HG02943 (cell line): ENCODE results near the gene URI1.

Experiments used
- ATAC-seq: cut with Tn5 transposase; IDR thresholded peaks from one replicate; pipeline ENCODE4 v1.9.1; 2021; ENCODE audit warnings: mild to moderate bottlenecking, low read depth, moderate library complexity; ENCODE audit not compliant: unreplicated experiment

URI1 gene

DNA sequence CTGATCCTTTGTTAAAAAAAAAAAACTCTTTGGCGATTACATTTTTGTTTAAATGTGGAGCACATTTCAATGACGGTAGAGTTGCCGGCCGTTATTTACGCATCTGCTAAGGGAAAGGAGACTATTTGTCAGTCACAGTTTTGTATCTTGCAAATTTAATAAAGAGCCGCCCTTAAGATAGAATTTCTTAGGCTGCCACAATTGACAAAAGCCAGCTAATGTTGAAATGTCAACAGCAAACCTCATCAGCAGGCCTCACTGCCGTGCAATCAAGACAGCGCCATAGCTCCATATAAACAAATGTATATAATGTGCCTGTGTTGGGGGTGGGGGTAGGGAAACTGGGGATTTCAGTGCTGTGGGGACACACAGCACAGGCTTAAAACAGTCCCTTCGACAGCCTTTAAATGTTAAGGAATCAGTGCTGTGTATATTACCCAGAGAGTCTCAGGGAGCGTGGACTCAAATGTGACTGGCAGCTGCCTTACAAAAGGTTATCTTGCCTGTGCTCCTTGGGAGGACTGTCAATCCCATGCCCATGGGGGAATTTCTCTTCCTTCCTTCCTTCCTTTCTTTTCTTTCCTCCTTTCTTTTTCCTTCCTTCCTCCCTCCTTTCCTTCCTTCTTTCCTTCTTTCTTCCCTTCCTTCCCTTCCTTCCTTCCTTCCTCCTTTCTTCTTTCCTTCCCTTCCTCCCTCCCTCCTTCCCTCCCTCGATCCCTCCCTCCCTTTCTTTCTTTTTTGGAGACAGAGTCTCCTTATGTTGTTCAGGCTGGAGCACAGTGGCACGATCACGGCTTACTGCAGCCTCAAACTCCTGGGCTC is 108.0 kb downstream of the URI1 start:
- ATAC-seq, result no peak

DNA sequence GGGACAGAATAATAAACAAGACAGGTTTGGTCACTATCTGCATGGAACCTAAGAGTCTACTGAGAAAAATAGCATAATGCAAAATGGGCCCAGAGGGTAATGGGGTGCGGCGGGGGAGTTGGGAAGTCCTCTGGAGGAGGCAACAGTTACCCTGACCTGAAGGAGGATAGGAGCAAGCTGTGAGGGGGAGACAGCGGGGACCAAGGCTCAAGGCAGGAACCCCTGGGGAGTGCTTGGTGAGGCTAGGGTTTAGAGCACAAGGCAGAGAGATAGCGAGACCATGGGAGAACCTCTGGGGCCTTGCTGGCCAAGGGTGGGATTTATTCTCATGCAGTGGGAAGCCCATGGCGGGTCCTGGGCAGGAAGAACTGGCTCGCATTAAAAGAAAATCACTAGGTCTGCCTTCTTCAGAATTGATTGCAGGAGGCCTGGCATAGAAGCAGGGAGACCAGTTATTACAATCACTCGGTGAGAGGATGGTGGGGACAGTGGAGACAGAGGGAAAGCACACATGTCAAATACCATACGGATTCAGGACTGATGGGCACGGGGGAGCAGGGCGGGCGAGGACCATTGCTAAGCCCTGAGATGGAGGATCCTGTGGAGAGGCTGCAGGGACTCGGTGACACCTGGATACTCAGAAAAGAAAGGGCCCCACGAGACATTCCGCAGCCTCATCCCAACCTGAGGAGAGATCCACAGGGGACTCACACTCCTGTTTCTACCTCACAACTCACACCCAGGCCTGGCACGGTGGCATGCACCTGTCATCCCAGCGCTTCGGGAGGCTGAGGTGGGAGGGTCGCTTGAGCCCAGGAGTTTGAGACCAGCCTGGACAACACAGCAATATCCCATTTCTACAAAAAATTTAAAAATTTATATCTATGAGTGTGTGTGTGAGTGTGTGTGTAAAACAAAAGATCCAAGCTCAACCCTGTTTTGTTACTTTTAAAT is 110.4 kb downstream of the URI1 start:
- ATAC-seq, result no peak

DNA sequence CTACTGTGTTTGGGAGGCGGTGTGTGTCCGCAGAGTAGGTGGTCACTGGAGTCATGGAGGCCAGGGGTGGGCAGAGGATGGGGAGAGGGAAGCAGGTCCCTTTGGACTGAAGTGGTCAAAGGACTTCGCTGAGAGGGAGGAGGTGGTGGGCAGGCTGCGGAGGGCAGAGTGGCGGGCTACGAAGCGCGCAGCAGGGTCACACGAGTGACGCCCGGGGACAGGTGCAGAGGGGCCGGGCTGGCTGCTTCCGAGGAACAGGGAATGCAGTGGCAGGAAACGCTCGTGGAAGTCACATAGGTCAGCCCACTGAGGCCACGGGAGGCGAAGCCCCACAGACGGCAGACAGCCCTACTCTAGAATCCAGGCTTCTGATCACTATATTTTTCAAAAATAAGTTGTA is 111.5 kb downstream of the URI1 start:
- ATAC-seq, result no peak

- ATAC-seq, result no peak
These were observed 112.2 kb downstream of the URI1 start for GRCh38 chr19:30054210-30054609.

DNA sequence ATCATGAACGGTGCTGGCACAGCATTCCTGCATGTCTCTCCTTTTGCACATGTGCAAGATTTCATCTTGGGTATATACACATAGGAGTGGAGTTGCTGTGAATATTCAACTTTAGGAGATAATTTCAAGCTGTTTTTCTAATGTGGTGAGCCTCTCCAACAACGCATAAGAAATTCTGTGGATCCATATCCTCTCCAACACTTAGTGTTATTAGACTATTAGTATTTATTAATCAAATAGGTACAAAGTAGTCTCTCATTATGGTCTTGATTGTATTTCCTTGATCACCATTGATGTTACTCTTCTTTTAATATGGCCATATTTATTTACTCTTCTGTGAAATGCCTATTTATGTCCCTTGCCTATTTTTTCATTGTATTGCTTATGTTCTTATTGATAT is 114.5 kb downstream of the URI1 start:
- no peak for ATAC-seq

DNA sequence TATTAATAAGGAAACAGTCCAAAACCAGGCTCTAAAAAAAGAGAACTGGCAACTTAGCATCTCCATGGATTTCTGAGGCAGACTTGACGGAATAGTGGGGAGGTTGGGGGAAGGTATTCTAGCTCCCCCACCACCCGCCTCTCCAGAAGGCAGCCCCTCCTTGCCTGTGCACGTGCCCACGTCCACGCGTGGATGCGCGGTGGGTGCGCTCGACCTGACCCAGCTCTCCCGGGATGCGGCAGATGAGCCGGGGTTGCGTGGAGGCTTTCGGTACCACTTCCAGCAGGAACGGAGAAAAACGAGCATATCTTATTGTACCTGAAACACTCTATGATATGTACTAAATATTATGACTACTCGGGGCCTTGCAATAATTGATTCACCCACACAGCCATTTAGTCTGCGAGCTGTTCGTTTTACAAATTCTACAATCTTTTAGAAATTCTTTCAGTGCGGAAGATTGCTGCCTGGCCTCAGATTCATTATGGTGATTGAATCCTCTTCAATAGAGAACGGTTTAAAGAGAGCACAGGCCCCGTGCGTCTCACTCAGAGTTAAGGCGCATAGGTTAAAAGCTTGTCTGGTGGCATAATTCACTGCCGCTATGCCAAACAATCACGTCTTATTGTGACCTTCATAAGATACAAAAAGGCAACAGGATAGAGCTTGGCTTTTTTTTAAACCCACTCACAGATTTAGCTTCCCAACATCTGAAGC is 117.9 kb downstream of the URI1 start:
- no peak for ATAC-seq

GRCh38 chr19:30060531-30061222 is 118.6 kb downstream of the URI1 start:
- ATAC-seq, result no peak

GRCh38 chr19:30061223-30062064 is 119.4 kb downstream of the URI1 start:
- no peak for ATAC-seq

DNA sequence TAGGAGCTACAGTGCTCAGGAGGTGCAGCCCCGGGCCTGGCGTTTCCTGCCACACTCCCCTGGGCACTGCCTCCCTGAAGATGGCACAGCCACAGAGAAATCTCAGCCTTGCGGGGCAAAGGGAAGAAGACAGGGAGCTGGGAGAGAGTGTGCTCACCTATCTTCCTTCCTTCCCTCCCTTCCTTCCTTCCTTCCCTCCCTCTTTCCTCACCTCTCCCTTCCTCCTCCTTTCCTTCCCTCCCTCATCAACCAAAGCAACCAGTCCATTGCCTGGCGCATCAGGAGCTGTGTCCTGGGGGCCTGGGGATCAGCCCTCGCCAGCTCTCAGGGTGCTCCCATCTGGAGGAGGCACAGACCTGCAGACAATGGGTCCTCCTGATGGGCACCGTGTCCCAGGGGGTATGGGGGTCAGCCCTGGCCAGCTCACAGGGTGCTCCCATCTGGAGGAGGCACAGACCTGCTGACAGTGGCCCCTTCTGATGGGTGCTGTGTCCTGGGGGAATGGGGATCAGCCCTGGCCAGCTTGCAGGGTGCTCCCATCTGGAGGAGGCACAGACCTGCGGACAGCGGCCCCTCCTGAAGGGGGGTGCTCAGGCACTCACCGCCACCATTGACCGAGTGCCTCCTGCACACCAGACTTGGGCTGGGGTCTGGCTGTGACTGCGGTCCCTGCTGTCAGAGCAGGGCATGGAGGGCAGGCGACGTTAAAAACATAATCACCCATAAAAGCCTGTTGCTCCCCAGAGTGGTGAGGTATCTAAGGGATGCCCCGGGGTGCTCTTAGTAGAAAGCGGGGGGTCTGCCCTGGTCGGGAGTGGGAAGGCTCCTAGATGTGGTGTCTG is 120.2 kb downstream of the URI1 start:
- ATAC-seq, result no peak

DNA sequence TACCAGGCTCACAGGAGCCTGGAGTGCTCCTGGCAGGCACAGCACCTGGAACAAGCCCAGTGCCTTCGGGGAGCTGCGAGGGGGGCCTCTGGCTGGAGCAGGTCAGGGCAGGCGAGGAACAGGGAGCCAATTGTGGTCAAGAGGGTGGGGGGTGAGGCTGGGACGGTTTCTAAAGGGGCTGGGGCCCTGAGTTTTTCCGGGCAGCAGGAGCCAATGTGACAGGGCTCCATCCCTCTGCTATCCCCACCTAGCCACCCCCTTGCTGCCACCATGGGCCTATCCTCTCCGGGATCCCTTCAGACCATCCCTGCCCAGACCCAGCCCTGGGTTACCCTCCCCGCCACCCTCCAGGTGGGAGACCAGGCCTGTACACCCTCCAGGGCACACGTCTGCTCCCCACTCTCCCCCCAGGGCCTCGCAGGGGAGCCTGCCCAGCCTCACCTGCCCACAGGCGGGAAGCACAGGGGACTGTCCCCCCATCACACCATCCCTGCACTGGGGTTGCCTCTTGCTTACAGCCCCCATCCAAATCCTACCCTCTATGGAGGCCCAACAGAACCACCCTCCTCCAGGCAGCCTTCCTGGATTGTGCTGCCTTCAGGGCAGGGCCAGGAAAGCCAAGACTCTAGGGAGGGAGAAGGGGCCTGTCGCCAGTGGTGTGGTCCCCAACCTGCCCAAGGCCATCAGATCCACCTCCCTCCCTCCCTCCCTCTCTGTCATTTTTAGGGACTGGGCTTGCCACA is 121.0 kb downstream of the URI1 start:
- ATAC-seq, result no peak

GRCh38 chr19:30063650-30064347 is 121.8 kb downstream of the URI1 start:
- ATAC-seq, result no peak

DNA sequence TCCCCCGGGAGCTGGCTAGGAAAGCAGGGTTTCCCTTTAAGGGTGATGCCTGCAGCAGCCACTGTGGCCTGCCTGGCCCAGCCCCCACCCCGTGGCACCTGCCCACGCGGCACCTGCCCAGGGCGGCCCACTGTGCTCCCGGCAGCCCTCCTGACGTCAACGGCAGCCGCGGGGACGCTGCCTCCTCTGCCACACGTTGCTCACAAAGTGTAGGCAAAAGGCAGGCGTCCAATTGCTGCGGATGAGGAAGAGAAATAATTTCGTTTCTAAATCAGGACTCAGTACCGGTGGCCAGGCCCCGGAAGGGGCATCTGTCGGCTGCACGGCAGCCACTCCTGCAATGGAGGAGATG is 122.3 kb downstream of the URI1 start:
- no peak for ATAC-seq

- no peak for ATAC-seq
These were observed 122.9 kb downstream of the URI1 start for GRCh38 chr19:30064771-30065494.

GRCh38 chr19:30065680-30066606 is 123.9 kb downstream of the URI1 start:
- ATAC-seq, result no peak
